Urinary bladder (tissue), 4 donors: Measurements from ENCODE around the gene FLYWCH2. TPM values are rescaled to one million over a fixed set of nuclear protein-coding genes. Genes with fewer than 3 reads are reported as not detected.

Experiments used
- DNase-seq: peaks from one replicate; pipeline ENCODE4 v3.0.0-alpha.2; 2015; ENCODE audit errors: extremely low spot score
- H3K27ac ChIP-seq: one replicate; pipeline ENCODE4 v1.5.1; 2013; ENCODE audit warnings: low read depth, mild to moderate bottlenecking, moderate library complexity
- H3K36me3 ChIP-seq: one replicate; pipeline ENCODE4 v1.6.1; 2013; ENCODE audit warnings: mild to moderate bottlenecking, moderate library complexity; ENCODE audit not compliant: insufficient read depth
- H3K4me1 ChIP-seq: one replicate; pipeline ENCODE4 v1.6.1; 2013; ENCODE audit warnings: mild to moderate bottlenecking, moderate library complexity; ENCODE audit not compliant: insufficient read depth
- H3K4me3 ChIP-seq: one replicate; pipeline ENCODE4 v1.5.1; 2013; ENCODE audit warnings: low read depth, low read length
- WGBS: extraction: QIAGEN DNeasy Blood & Tissue Kit; methylation state at CpG from one replicate; pipeline ENCODE4 v1.1.7; 2013; 5-methylcytosine and 5-hydroxymethylcytosine counted together
- polyA plus RNA-seq: library from polyadenylated mRNA; stranded (reverse); fragments of 200-250 nt; gene quantifications from one replicate; pipeline ENCODE4 v1.2.3, GENCODE V29; 2013
- total RNA-seq: library from RNA; depleted of rRNA; stranded (reverse); fragments of >200 nt; gene quantifications from one replicate; pipeline ENCODE4 v1.2.3, GENCODE V29; 2014
- donor health status: healthy with polysubstance abuse.
- donor health status: healthy.

FLYWCH2 gene
- 15.6 TPM for total RNA-seq
- polyA plus RNA-seq: 49.9 TPM

- Histone ChIP-seq H3K4me1 (no peaks in the 10 kb centered on the region), H3K27ac (peak within 1 kb of the TSS; percentile 96), H3K4me3 (peak within 1 kb of the TSS; percentile 80), H3K36me3 (no peaks in the 10 kb centered on the region)
- under 1% methylated on average over 73 of the region's 73 CpGs for WGBS
- peak; percentile 98 for DNase-seq
Measured at GRCh38 chr16:2882650-2883457, at the start of gene FLYWCH2. TSS of gene FLYWCH2 (plus strand) at chr16:2883215. CDS start at chr16:2896450, 13,235 bp downstream.

- Histone ChIP-seq H3K4me3 (no peak overlapping the region), H3K36me3 (no peaks in the 10 kb centered on the region), H3K27ac (no peak overlapping the region), H3K4me1 (no peaks in the 10 kb centered on the region)
- DNase-seq: no peak
- WGBS: 70% methylated on average over 7 of the region's 7 CpGs
Measured at GRCh38 chr16:2833776-2834175, 49.2 kb upstream of the FLYWCH2 start.

- DNase-seq: no peak
- Histone ChIP-seq H3K4me3 (no peak overlapping the region), H3K27ac (no peak overlapping the region), H3K36me3 (no peaks in the 10 kb centered on the region), H3K4me1 (no peaks in the 10 kb centered on the region)
- 86% methylated on average over 3 of the region's 3 CpGs for WGBS
Measured at GRCh38 chr16:2834968-2835367, 48.0 kb upstream of the FLYWCH2 start.

GRCh38 chr16:2835638-2836493, 47.1 kb upstream of the FLYWCH2 start:
- Histone ChIP-seq H3K4me1 (no peaks in the 10 kb centered on the region), H3K36me3 (no peaks in the 10 kb centered on the region), H3K27ac (no peak overlapping the region), H3K4me3 (no peak overlapping the region)
- 51% methylated on average over 22 of the region's 22 CpGs for WGBS
- DNase-seq: no peak

- H3K4me3 ChIP-seq: no peak overlapping the region
Measured at GRCh38 chr16:2836646-2837508, 46.1 kb upstream of the FLYWCH2 start.

GRCh38 chr16:2838928-2839327, 44.1 kb upstream of the FLYWCH2 start:
- no peak for DNase-seq
- H3K36me3 ChIP-seq: no peaks in the 10 kb centered on the region
- no peaks in the 10 kb centered on the region for H3K4me1 ChIP-seq
- no peak overlapping the region for H3K27ac ChIP-seq
- H3K4me3 ChIP-seq: no peak overlapping the region
- 4% methylated on average over 12 of the region's 12 CpGs for WGBS

More at GRCh38 chr16:2836646-2837508, 46.1 kb upstream of the FLYWCH2 start:
- WGBS: 63% methylated on average over 13 of the region's 13 CpGs
- no peak for DNase-seq
- Histone ChIP-seq H3K4me1 (no peaks in the 10 kb centered on the region), H3K36me3 (no peaks in the 10 kb centered on the region), H3K27ac (no peak overlapping the region)

GRCh38 chr16:2839650-2840450, 43.2 kb upstream of the FLYWCH2 start:
- WGBS: 78% methylated on average over 15 of the region's 15 CpGs
- no peak overlapping the region for H3K4me3 ChIP-seq
- no peaks in the 10 kb centered on the region for H3K36me3 ChIP-seq
- no peak overlapping the region for H3K27ac ChIP-seq
- H3K4me1 ChIP-seq: no peaks in the 10 kb centered on the region
- DNase-seq: no peak

GRCh38 chr16:2840914-2841313, 42.1 kb upstream of the FLYWCH2 start:
- Histone ChIP-seq H3K4me3 (no peak overlapping the region), H3K27ac (no peak overlapping the region), H3K4me1 (no peaks in the 10 kb centered on the region), H3K36me3 (no peaks in the 10 kb centered on the region)
- DNase-seq: no peak
- WGBS: 82% methylated on average over 12 of the region's 12 CpGs

- H3K27ac ChIP-seq: no peak overlapping the region
- no peak overlapping the region for H3K4me3 ChIP-seq
- no peak for DNase-seq
- H3K36me3 ChIP-seq: no peaks in the 10 kb centered on the region
- no peaks in the 10 kb centered on the region for H3K4me1 ChIP-seq
- WGBS: 81% methylated on average over 18 of the region's 18 CpGs
Measured at GRCh38 chr16:2841606-2842339, 41.2 kb upstream of the FLYWCH2 start.

GRCh38 chr16:2842340-2843000, 40.5 kb upstream of the FLYWCH2 start:
- WGBS: 44% methylated on average over 40 of the region's 40 CpGs
- Histone ChIP-seq H3K4me3 (no peak overlapping the region), H3K4me1 (no peaks in the 10 kb centered on the region), H3K36me3 (no peaks in the 10 kb centered on the region), H3K27ac (no peak overlapping the region)
- DNase-seq: no peak

GRCh38 chr16:2843526-2843925, 39.5 kb upstream of the FLYWCH2 start:
- H3K4me1 ChIP-seq: no peaks in the 10 kb centered on the region
- no peak overlapping the region for H3K4me3 ChIP-seq
- no peaks in the 10 kb centered on the region for H3K36me3 ChIP-seq
- H3K27ac ChIP-seq: no peak overlapping the region
- 82% methylated on average over 8 of the region's 8 CpGs for WGBS
- DNase-seq: no peak

GRCh38 chr16:2845116-2845515, 37.9 kb upstream of the FLYWCH2 start:
- Histone ChIP-seq H3K4me3 (no peak overlapping the region), H3K36me3 (no peaks in the 10 kb centered on the region), H3K4me1 (no peaks in the 10 kb centered on the region), H3K27ac (no peak overlapping the region)
- no peak for DNase-seq
- 58% methylated on average over 5 of the region's 5 CpGs for WGBS
